ENCODE results near the gene PRSS36. TPM values are rescaled to one million over a fixed set of nuclear protein-coding genes. Genes with fewer than 3 reads are reported as not detected.
"Not testable (repeated sequence)": the region's sequence is repeated elsewhere in the genome, so short reads cannot be mapped to it uniquely, and the experiment has no call there.

PRSS36 gene
- polyA plus RNA-seq, 3 donors = 0.78 to 1.6 (median 1.6) TPM

GRCh38 chr16:31108794-31109558, 40.9 kb downstream of the PRSS36 start:
- DNase-seq (ENCODE audit: extremely low read depth in 1 of 11, low read depth in 9 of 11, low spot score in 4 of 11) = no peak

GRCh38 chr16:31108035-31108793, 41.7 kb downstream of the PRSS36 start, which contains the start of gene BCKDK:
Gene BCKDK (plus strand): TSS chr16:31108386. CDS start chr16:31109224, 838 bp downstream.
- peak in 3 of 11 donors; percentile 49 to 63 (median 58) for DNase-seq (ENCODE audit: extremely low read depth in 1 of 11, low read depth in 9 of 11, low spot score in 4 of 11)

GRCh38 chr16:31107465-31107867, 42.4 kb downstream of the PRSS36 start:
- DNase-seq (ENCODE audit: extremely low read depth in 1 of 11, low read depth in 9 of 11, low spot score in 4 of 11) = no peak

GRCh38 chr16:31106509-31107464, 43.1 kb downstream of the PRSS36 start:
- DNase-seq (ENCODE audit: extremely low read depth in 1 of 11, low read depth in 9 of 11, low spot score in 4 of 11) = no peak

- peak in 1 of 11 donors; percentile 48 for DNase-seq (ENCODE audit: extremely low read depth in 1 of 11, low read depth in 9 of 11, low spot score in 4 of 11)
Measured at GRCh38 chr16:31105677-31106213, 44.1 kb downstream of the PRSS36 start.

- not testable (repeated sequence) for DNase-seq (ENCODE audit: extremely low read depth in 1 of 11, low read depth in 9 of 11, low spot score in 4 of 11)
Measured at GRCh38 chr16:31100876-31101641, 48.8 kb downstream of the PRSS36 start.

GRCh38 chr16:31099860-31100638, 49.8 kb downstream of the PRSS36 start:
- DNase-seq (ENCODE audit: extremely low read depth in 1 of 11, low read depth in 9 of 11, low spot score in 4 of 11) = no peak

- DNase-seq (ENCODE audit: extremely low read depth in 1 of 11, low read depth in 9 of 11, low spot score in 4 of 11) = peak in 10 of 11 donors; percentile 75 to 94 (median 87)
Measured at GRCh38 chr16:31094424-31095120, 55.3 kb downstream of the PRSS36 start, which contains the start of gene VKORC1. Gene VKORC1 (minus strand): TSS chr16:31094797. CDS start chr16:31094729, 68 bp downstream.

- DNase-seq (ENCODE audit: extremely low read depth in 1 of 11, low read depth in 9 of 11, low spot score in 4 of 11) = no peak
Measured at GRCh38 chr16:31094088-31094423, 55.8 kb downstream of the PRSS36 start.

- DNase-seq (ENCODE audit: extremely low read depth in 1 of 11, low read depth in 9 of 11, low spot score in 4 of 11) = no peak
Measured at GRCh38 chr16:31093132-31093703, 56.6 kb downstream of the PRSS36 start.

- DNase-seq (ENCODE audit: extremely low read depth in 1 of 11, low read depth in 9 of 11, low spot score in 4 of 11) = no peak
Measured at GRCh38 chr16:31092330-31092729, 57.5 kb downstream of the PRSS36 start.

- DNase-seq (ENCODE audit: extremely low read depth in 1 of 11, low read depth in 9 of 11, low spot score in 4 of 11) = no peak
Measured at GRCh38 chr16:31090540-31090939, 59.3 kb downstream of the PRSS36 start.

- DNase-seq (ENCODE audit: extremely low read depth in 1 of 11, low read depth in 9 of 11, low spot score in 4 of 11) = no peak
Measured at GRCh38 chr16:31089199-31089598, 60.7 kb downstream of the PRSS36 start.
